Tibial nerve (tissue), 4 donors: ENCODE measurements around the gene NEURL4. TPM values are rescaled to one million over a fixed set of nuclear protein-coding genes. Genes with fewer than 3 reads are reported as not detected.
A peak's percentile ranks its signal among the peaks of the same experiment; 100 is the strongest.

Experiments used
- DNase-seq, 2 donors: peaks; one replicate each; pipeline ENCODE4 v3.0.0-alpha.2; 2019; ENCODE audit warnings: low spot score in 2 of 2
- H3K27ac ChIP-seq, 4 donors: fragments of 200-600 bp; sonication (generic) in 3 of 4; one replicate each; pipeline ENCODE4 v1.5.1; 2017 to 2019; ENCODE audit warnings: mild to moderate bottlenecking in 1 of 4
- H3K27me3 ChIP-seq, 2 donors: fragments of 200-600 bp; sonication (generic) in 1 of 2; one replicate each; pipeline versions ENCODE4 v1.5.1 to v1.6.0; 2017 to 2019
- H3K36me3 ChIP-seq, 3 donors: fragments of 200-600 bp; sonication (generic); one replicate each; pipeline ENCODE4 v1.5.1; 2018 to 2019
- H3K4me1 ChIP-seq, 4 donors: fragments of 200-600 bp; sonication (generic) in 3 of 4; one replicate each; pipeline ENCODE4 v1.5.1; 2017 to 2019
- H3K4me3 ChIP-seq, 4 donors: fragments of 200-600 bp; sonication (generic) in 3 of 4; one replicate each; pipeline ENCODE4 v1.5.1; 2017 to 2019; ENCODE audit warnings: mild to moderate bottlenecking in 1 of 4, moderate library complexity in 1 of 4
- H3K9me3 ChIP-seq, 4 donors: fragments of 200-600 bp; sonication (generic) in 3 of 4; one replicate each; pipeline ENCODE4 v1.5.1; 2017 to 2019
- EP300 ChIP-seq, 2 donors: sonication (generic); formaldehyde crosslinking; IDR thresholded peaks; one replicate each; pipeline ENCODE4 v1.6.1; 2017; ENCODE audit warnings: antibody characterized with exemption in 2 of 2, mild to moderate bottlenecking in 1 of 2
- POLR2A ChIP-seq, 2 donors: fragments of 450-650 bp; IDR thresholded peaks; one replicate each; pipeline ENCODE4 v1.6.1; 2017; ENCODE audit warnings: antibody characterized with exemption in 2 of 2, mild to moderate bottlenecking in 2 of 2, moderate library complexity in 2 of 2
- WGBS, 2 donors: methylation state at CpG; one replicate each; pipeline ENCODE4 v1.1.5; 2018; 5-methylcytosine and 5-hydroxymethylcytosine counted together
- total RNA-seq, 4 donors: library from RNA; depleted of rRNA; stranded (reverse); fragments of >200 nt; gene quantifications; one replicate each; pipeline ENCODE4 v1.1.0, GENCODE V29; 2016
- TF ChIP-seq, protein P1 (sequence below), 5 experiments: fragments of 200-600 bp in 3 of 5; fragments of 450-650 bp in 2 of 5; sonication (generic) in 3 of 5; IDR thresholded peaks; one replicate each; pipeline ENCODE4 v1.5.1; 2016 to 2019; ENCODE audit warnings: antibody characterized with exemption in 5 of 5, mild to moderate bottlenecking in 3 of 5, moderate library complexity in 2 of 5

NEURL4 gene
- total RNA-seq, 4 donors from 2014 or later: 16.2 to 40.2 (median 27.5) TPM

DNA sequence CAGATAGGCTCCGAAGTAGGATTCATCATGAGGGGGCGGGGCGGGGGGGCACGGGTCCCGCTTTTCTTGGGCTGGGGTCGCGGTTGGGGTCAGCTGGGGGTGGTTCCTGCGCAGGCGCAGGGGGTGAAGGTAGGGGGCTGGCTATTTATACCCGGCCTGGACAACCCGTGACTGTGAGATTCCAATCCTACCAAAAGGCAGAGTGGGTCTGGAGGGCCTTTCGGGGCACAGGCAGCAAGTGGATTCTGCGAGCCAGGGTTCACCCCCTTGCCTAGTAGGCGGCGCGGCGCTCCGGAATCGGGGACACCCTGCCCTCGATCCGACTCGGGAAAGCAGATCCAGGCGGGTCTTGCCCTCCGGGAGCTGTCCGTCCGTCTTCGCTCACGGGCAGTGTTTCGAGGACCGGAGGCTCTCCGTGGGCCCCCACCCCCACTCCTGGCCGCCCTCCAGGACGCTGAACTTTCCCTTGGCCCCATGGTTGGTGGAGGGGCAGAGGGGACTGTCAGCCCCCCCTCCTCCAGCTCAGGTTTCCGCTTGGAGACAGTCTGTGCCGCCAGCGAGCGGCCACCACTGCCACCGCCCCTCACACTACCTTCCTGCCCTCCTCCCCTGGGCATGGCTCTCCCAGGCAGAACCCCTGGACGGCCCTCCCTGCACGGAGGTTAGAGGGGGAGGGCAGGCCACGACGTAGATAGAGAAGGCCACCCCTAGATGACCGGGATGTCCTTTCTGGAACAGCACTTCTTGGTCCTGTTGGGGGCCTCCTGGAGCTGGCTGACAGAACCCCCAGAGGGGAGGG, 47.0 kb downstream of the NEURL4 start:
- peak overlapping the region; percentile 5 to 59 (median 26) for H3K4me3 ChIP-seq
- no peaks in the 10 kb centered on the region for H3K36me3 ChIP-seq
- H3K27me3 ChIP-seq: peaks cover 0 to 27% of the 10 kb centered on the region in 2 donors
- 1 to 2% methylated on average over 30 to 42 of the region's 43 CpGs for whole genome bisulfite sequencing, 2 donors
- no peaks in the 10 kb centered on the region for H3K9me3 ChIP-seq
- peak overlapping the region in 3 of 4 donors; percentile 21 to 86 (median 67) for H3K27ac ChIP-seq
- DNase-seq: no peak
- no peak for TF ChIP-seq POLR2A (IDR thresholded peaks at IDR 0.05)
- H3K4me1 ChIP-seq: peaks cover 0 to 27% (median 13%) of the 10 kb centered on the region in 4 donors

DNA sequence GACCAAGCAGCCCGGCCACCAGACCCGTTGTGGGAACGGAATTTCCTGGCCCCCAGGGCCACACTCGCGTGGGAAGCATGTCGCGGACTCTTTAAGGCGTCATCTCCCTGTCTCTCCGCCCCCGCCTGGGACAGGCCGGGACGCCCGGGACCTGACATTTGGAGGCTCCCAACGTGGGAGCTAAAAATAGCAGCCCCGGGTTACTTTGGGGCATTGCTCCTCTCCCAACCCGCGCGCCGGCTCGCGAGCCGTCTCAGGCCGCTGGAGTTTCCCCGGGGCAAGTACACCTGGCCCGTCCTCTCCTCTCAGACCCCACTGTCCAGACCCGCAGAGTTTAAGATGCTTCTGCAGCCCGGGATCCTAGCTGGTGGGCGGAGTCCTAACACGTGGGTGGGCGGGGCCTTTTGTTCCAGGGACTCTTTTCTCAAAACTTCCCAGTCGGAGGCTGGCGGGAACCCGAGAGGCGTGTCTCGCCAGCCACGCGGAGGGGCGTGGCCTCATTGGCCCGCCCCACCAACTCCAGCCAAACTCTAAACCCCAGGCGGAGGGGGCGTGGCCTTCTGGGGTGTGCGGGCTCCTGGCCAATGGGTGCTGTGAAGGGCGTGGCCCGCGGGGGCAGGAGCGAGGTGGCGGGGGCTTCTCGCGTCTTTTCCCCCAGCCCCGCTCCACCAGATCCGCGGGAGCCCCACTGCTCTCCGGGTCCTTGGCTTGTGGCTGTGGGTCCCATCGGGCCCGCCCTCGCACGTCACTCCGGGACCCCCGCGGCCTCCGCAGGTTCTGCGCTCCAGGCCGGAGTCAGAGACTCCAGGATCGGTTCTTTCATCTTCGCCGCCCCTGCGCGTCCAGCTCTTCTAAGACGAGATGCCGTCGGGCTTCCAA, 47.8 kb downstream of the NEURL4 start, which contains the start of gene SLC2A4:
TSS of gene SLC2A4 (plus strand) at position 645 of the 879 bp plus-strand sequence. CDS start at position 862, 217 bp downstream.
- Histone ChIP-seq H3K9me3 (no peaks in the 10 kb centered on the region), H3K4me1 (peaks cover 0 to 27% (median 13%) of the 10 kb centered on the region in 4 donors), H3K27me3 (peaks cover 0 to 20% of the 10 kb centered on the region in 2 donors), H3K27ac (peak within 1 kb of the TSS; percentile 21 to 86 (median 73)), H3K4me3 (peak within 1 kb of the TSS; percentile 5 to 59 (median 26)), H3K36me3 (no peaks in the 10 kb centered on the region)
- WGBS, 2 donors: 1% methylated on average over 25 to 45 of the region's 71 CpGs
- DNase-seq: peak; percentile 87 to 95
- TF ChIP-seq, protein P1, sequence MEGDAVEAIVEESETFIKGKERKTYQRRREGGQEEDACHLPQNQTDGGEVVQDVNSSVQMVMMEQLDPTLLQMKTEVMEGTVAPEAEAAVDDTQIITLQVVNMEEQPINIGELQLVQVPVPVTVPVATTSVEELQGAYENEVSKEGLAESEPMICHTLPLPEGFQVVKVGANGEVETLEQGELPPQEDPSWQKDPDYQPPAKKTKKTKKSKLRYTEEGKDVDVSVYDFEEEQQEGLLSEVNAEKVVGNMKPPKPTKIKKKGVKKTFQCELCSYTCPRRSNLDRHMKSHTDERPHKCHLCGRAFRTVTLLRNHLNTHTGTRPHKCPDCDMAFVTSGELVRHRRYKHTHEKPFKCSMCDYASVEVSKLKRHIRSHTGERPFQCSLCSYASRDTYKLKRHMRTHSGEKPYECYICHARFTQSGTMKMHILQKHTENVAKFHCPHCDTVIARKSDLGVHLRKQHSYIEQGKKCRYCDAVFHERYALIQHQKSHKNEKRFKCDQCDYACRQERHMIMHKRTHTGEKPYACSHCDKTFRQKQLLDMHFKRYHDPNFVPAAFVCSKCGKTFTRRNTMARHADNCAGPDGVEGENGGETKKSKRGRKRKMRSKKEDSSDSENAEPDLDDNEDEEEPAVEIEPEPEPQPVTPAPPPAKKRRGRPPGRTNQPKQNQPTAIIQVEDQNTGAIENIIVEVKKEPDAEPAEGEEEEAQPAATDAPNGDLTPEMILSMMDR (IDR thresholded peaks at IDR 0.05): no peak
- TF ChIP-seq EP300 (IDR thresholded peaks at IDR 0.05) (peak; percentile 51 to 70), POLR2A (IDR thresholded peaks at IDR 0.05) (peak in 1 of 2 donors; percentile 12)

DNA sequence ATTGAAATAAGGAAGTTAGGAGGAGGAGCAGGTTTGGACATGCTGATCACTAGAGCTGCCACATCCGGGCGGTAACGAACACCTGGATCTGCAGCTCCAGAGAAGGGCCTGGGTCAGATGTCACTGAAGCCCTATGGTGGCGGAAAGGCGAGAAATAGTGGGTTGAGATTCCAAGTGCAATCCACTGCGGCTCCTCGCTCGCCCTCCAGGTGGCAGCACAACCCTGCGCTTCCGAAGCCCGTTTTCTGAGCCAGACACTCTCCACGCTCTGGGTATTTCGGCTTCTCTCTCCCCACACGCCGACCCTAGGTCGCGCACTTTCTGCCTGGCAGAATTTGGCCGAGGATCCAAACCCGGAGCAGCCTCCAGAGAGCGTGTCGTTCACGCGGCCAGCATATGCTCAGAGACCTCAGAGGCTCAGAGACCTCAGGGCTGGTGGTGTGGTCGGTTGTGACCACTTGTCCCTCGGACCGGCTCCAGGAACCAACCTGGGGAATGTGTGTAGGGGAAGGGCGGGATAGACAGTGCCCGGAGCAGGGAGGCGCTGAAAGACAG, 48.5 kb downstream of the NEURL4 start:
- 1% methylated on average over 25 to 26 of the region's 29 CpGs for WGBS, 2 donors
- H3K4me3 ChIP-seq: peak overlapping the region; percentile 5 to 59 (median 26)
- peaks cover 0 to 18% of the 10 kb centered on the region in 2 donors for H3K27me3 ChIP-seq
- no peaks in the 10 kb centered on the region for H3K9me3 ChIP-seq
- peak overlapping the region; percentile 21 to 86 (median 73) for H3K27ac ChIP-seq
- H3K36me3 ChIP-seq: no peaks in the 10 kb centered on the region
- peaks cover 0 to 27% (median 13%) of the 10 kb centered on the region in 4 donors for H3K4me1 ChIP-seq
- DNase-seq: peak; percentile 70 to 72
- TF ChIP-seq, protein P1 (IDR thresholded peaks at IDR 0.05): peak; percentile 91 to 97 (median 95)
- TF ChIP-seq POLR2A (IDR thresholded peaks at IDR 0.05) (no peak), EP300 (IDR thresholded peaks at IDR 0.05) (peak in 1 of 2 donors; percentile 38)

DNA sequence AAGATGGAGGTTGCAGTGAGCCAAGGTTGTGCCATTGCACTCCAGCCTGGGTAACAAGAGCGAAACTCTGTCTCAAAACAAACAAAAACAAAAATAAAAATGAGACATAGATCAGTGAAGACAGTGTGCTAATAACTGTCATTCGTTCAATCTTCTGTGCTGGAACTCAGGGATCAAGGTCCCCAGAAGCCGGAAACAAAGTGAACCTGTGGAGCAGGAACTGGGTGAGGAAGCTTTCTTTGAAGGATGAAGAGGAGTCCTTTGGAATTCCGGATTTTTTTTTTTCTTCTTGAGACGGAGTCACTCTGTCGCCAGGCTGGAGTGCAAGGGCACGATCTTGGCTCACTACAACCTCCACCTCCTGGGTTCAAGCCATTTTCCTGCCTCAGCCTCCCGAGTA, 49.7 kb downstream of the NEURL4 start:
- 82 to 87% methylated on average over 8 of the region's 8 CpGs for WGBS, 2 donors

More for the DNA sequence above, 49.7 kb downstream of the NEURL4 start:
- no peaks in the 10 kb centered on the region for H3K36me3 ChIP-seq
- H3K27ac ChIP-seq: peak overlapping the region in 1 of 4 donors; percentile 5
- peaks cover 0 to 18% of the 10 kb centered on the region in 2 donors for H3K27me3 ChIP-seq
- TF ChIP-seq EP300 (IDR thresholded peaks at IDR 0.05): no peak
- no peak for TF ChIP-seq POLR2A (IDR thresholded peaks at IDR 0.05)
- TF ChIP-seq, protein P1 (IDR thresholded peaks at IDR 0.05): no peak
- no peaks in the 10 kb centered on the region for H3K9me3 ChIP-seq
- DNase-seq: no peak
- no peak overlapping the region for H3K4me3 ChIP-seq
- peaks cover 0 to 27% (median 13%) of the 10 kb centered on the region in 4 donors for H3K4me1 ChIP-seq
